K562 (cell line): Measurements from ENCODE around the gene ZNF558. TPM values are rescaled to one million over a fixed set of nuclear protein-coding genes. Genes with fewer than 3 reads are reported as not detected.

ENCODE experiments used
- DACH1 ChIP-seq: fragments of 450-650 bp; IDR thresholded peaks from 2 replicates; pipeline ENCODE4 v1.6.1; 2018; ENCODE audit not compliant: partially characterized antibody
- NFYB ChIP-seq: IDR thresholded peaks from 2 replicates; pipeline ENCODE4 v1.6.1; 2011; ENCODE audit warnings: mild to moderate bottlenecking, moderate library complexity; ENCODE audit not compliant: insufficient read length; ENCODE audit errors: extremely low read depth
- RBM25 ChIP-seq: fragments of 200-400 bp; formaldehyde crosslinking; IDR thresholded peaks from 2 replicates; pipeline ENCODE4 v1.6.1; 2018; ENCODE audit warnings: low read length, low read depth, moderate library complexity; ENCODE audit not compliant: severe bottlenecking
- SIX5 ChIP-seq, 2 experiments: IDR thresholded peaks; 2 replicates each; pipeline ENCODE4 v1.6.1; 2011; ENCODE audit warnings: low read length in 2 of 2, borderline replicate concordance in 1 of 2, low read depth in 1 of 2, mild to moderate bottlenecking in 1 of 2, moderate library complexity in 1 of 2; ENCODE audit not compliant: insufficient read depth in 1 of 2
- ZNF23 ChIP-seq: fragments of 250-450 bp; sonication (Bioruptor Pico); IDR thresholded peaks from 2 replicates; pipeline ENCODE4 v1.4.0; 2020; ENCODE audit warnings: mild to moderate bottlenecking
- polyA plus RNA-seq, 8 experiments: library from polyadenylated mRNA; depleted of rRNA in 4 of 8; stranded (reverse) in 5 of 8; unstranded in 3 of 8; fragments of >200 nt; fragmentation: Nextera tagmentation in 2 of 8; fragmentation: Illumina TruSeq in 1 of 8; extraction: Ambion mirVana in 2 of 8; extraction: Trizol in 1 of 8; gene quantifications; 2 replicates each; pipeline versions ENCODE4 v1.2.1 to v1.2.3, GENCODE V29; 2011 to 2014; ENCODE audit warnings: inconsistent platforms in 1 of 8, missing spikeins in 1 of 8
- total RNA-seq, 7 experiments: library from RNA; depleted of rRNA in 6 of 7; stranded (reverse); fragments of >200 nt in 6 of 7; fragmentation: Illumina TruSeq in 2 of 7; extraction: Trizol in 2 of 7; gene quantifications; 2 replicates each; pipeline versions ENCODE4 v1.2.1 to v1.2.3, GENCODE V29; 2011 to 2021; ENCODE audit warnings: low replicate concordance in 1 of 7
- TF ChIP-seq, protein P1 (sequence below), 2 experiments: fragments of 450-650 bp in 1 of 2; sonication (generic) in 1 of 2; formaldehyde crosslinking in 1 of 2; IDR thresholded peaks; 2 replicates each; pipeline versions ENCODE4 v1.7.1 to v1.9.0; 2016 to 2022; ENCODE audit warnings: inconsistent platforms in 1 of 2, mild to moderate bottlenecking in 1 of 2, missing genetic modification reagents in 1 of 2

ZNF558 gene
- total and polyA plus RNA-seq, 9 of the 15 experiments (the other 6 are each of a cell fraction or from before 2014, with no cell fraction given): 5.4 to 47.6 (median 21.2) TPM

DNA sequence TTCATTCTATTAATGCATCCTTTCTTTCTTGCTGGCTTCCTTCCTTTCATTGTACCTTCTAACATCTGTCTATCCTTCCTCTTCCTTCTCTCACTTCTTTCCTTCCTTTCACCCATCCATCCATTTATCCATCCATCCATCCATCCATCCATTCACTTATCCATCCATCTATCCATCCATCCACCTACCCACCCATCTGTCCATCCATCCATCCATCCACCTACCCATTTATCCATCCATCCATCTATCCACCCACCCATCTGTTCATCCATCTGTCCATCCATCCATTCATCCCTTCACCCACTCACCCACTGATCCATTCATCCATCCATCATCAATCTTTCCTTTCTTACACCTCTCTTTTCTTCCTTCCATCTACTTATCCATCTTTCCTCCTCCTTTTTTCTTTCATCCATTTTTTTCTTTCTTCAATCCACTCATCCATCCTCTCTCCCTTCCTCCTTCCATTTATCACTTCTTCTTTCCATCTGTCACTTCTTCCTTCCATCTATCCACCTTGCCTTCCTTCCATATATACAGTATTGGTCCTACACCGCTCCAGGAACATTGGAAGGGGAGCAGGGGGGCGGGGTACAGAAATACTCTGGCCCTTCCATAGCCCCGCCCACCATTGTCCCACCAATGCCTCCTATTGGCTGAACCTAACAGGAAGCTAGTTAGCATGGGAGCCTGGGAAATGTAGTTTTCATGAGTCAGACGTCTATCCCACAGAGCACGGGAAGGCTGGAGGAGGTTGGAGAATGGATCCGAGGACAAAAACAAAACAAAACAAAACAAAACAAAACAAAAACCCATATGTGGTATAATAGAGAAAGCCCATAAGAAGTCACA, 46.0 kb upstream of the ZNF558 start (continued):
- TF ChIP-seq, protein P1, sequence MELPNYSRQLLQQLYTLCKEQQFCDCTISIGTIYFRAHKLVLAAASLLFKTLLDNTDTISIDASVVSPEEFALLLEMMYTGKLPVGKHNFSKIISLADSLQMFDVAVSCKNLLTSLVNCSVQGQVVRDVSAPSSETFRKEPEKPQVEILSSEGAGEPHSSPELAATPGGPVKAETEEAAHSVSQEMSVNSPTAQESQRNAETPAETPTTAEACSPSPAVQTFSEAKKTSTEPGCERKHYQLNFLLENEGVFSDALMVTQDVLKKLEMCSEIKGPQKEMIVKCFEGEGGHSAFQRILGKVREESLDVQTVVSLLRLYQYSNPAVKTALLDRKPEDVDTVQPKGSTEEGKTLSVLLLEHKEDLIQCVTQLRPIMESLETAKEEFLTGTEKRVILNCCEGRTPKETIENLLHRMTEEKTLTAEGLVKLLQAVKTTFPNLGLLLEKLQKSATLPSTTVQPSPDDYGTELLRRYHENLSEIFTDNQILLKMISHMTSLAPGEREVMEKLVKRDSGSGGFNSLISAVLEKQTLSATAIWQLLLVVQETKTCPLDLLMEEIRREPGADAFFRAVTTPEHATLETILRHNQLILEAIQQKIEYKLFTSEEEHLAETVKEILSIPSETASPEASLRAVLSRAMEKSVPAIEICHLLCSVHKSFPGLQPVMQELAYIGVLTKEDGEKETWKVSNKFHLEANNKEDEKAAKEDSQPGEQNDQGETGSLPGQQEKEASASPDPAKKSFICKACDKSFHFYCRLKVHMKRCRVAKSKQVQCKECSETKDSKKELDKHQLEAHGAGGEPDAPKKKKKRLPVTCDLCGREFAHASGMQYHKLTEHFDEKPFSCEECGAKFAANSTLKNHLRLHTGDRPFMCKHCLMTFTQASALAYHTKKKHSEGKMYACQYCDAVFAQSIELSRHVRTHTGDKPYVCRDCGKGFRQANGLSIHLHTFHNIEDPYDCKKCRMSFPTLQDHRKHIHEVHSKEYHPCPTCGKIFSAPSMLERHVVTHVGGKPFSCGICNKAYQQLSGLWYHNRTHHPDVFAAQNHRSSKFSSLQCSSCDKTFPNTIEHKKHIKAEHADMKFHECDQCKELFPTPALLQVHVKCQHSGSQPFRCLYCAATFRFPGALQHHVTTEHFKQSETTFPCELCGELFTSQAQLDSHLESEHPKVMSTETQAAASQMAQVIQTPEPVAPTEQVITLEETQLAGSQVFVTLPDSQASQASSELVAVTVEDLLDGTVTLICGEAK (IDR thresholded peaks at IDR 0.05): peak; percentile 71
- TF ChIP-seq, protein P1 (CRISPR knock-in tag; IDR thresholded peaks at IDR 0.05): no peak
- TF ChIP-seq ZNF23 (CRISPR knock-in tag) (no peak), RBM25 (peak; percentile 31), DACH1 (no peak), SIX5 (IDR thresholded peaks at IDR 0.05; ENCODE audit: borderline replicate concordance in 1 of 2, insufficient read depth in 1 of 2, low read depth in 1 of 2, low read length in 2 of 2) (peak; percentile 60 to 67; a peak in 3 of 4 replicates), NFYB (peak; percentile 89)
- TF ChIP-seq, all 486 proteins: peak for 13
